ENCODE data around the gene PCDHA11. TPM values are rescaled to one million over a fixed set of nuclear protein-coding genes. Genes with fewer than 3 reads are reported as not detected.

The PCDHA11 gene
- total RNA-seq, 1 donor from 2014 or later, result 0.23 TPM

DNA sequence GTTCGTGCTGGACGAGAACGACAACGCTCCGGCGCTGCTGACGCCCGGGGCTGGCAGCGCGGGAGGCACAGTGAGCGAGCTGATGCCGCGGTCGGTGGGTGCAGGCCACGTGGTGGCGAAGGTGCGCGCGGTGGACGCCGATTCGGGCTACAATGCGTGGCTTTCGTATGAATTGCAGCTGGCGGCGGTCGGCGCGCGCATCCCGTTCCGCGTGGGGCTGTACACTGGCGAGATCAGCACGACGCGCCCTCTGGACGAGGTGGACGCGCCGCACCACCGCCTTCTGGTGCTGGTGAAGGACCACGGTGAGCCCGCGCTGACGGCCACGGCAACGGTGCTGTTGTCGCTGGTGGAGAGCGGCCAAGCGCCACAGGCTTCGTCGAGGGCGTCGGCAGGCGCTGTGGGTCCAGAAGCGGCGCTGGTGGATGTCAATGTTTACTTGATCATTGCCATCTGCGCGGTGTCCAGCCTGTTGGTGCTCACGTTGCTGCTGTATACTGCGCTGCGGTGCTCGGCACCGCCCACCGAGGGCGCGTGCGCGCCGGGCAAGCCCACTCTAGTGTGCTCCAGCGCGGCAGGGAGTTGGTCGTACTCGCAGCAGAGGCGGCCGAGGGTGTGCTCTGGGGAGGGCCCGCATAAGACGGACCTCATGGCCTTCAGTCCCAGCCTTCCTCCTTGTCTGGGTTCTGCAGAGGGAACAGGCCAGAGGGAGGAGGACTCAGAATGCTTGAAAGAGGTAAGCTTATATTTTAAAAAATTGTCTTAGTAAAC is 15.4 kb downstream of the PCDHA11 start:
- DNase-seq (ENCODE audit: low spot score) (no peak), ATAC-seq (no peak)

DNA sequence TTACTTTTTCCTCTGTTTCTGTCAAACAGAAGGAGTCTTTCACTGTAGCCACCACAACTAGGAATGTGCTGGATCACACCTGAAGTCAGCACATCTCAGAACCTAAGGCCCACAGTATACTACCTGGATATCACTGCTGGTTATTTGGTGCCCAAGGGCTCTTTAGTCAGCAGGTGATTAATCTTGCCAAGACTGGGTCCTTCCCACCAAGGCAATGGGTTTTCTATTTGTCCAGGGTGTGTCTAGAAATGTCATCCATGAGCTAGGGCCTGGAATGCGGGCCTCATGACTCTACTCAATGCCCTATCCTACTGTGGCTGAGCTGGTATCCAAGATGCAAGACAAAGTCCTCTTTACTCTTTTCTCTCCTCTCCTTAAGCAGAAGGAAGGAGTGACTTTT is 47.6 kb downstream of the PCDHA11 start:
- DNase-seq (ENCODE audit: low spot score) (no peak), ATAC-seq (no peak)

Other genes starting within 250 kb of the PCDHA11 start
- gene CD14, start 235.8 kb upstream of the PCDHA11 start, total RNA-seq, result 211 TPM
- 15.6 TPM for gene TMCO6, start 229.5 kb upstream of the PCDHA11 start, total RNA-seq
- gene NDUFA2, start 221.3 kb upstream of the PCDHA11 start, total RNA-seq, result 50.5 TPM
- gene IK, start 221.1 kb upstream of the PCDHA11 start, total RNA-seq, result 25.4 TPM
- 17.8 TPM for gene WDR55, start 204.1 kb upstream of the PCDHA11 start, total RNA-seq
- 1.8 TPM for gene DND1, start 195.4 kb upstream of the PCDHA11 start, total RNA-seq
- gene HARS1, start 177.6 kb upstream of the PCDHA11 start, total RNA-seq, result 48.9 TPM
- 12.4 TPM for gene HARS2, start 177.5 kb upstream of the PCDHA11 start, total RNA-seq
- gene ZMAT2, start 168.5 kb upstream of the PCDHA11 start, total RNA-seq, result 18.0 TPM
- gene PCDHA1, start 82.8 kb upstream of the PCDHA11 start, total RNA-seq, result not detected
- gene PCDHA2, start 74.1 kb upstream of the PCDHA11 start, total RNA-seq, result not detected
- 0.05 TPM for gene PCDHA3, start 67.9 kb upstream of the PCDHA11 start, total RNA-seq
- gene PCDHA4, start 61.9 kb upstream of the PCDHA11 start, total RNA-seq, result 0.05 TPM
- not detected for gene PCDHA5, start 47.3 kb upstream of the PCDHA11 start, total RNA-seq
- gene PCDHA6, start 41.0 kb upstream of the PCDHA11 start, total RNA-seq, result not detected
- gene PCDHA7, start 34.7 kb upstream of the PCDHA11 start, total RNA-seq, result not detected
- not detected for gene PCDHA8, start 27.8 kb upstream of the PCDHA11 start, total RNA-seq
- gene PCDHA9, start 20.6 kb upstream of the PCDHA11 start, total RNA-seq, result not detected
- not detected for gene PCDHA10, start 13.1 kb upstream of the PCDHA11 start, total RNA-seq
- 0.08 TPM for gene PCDHA12, start 6.4 kb downstream of the PCDHA11 start, total RNA-seq
- 0.28 TPM for gene PCDHA13, start 13.2 kb downstream of the PCDHA11 start, total RNA-seq
- gene PCDHAC1, start 57.3 kb downstream of the PCDHA11 start, total RNA-seq, result 0.28 TPM
- 0.86 TPM for gene PCDHAC2, start 97.5 kb downstream of the PCDHA11 start, total RNA-seq
- gene PCDHB1, start 182.4 kb downstream of the PCDHA11 start, total RNA-seq, result not detected
- 0.08 TPM for gene PCDHB2, start 225.7 kb downstream of the PCDHA11 start, total RNA-seq
- 0.15 TPM for gene PCDHB3, start 231.5 kb downstream of the PCDHA11 start, total RNA-seq

All from left lobe of liver (tissue), 2 donors.